ENCODE results near the gene PPP2R3C.
"Not testable (repeated sequence)": the region's sequence is repeated elsewhere in the genome, so short reads cannot be mapped to it uniquely, and the experiment has no call there.

PPP2R3C gene

DNA sequence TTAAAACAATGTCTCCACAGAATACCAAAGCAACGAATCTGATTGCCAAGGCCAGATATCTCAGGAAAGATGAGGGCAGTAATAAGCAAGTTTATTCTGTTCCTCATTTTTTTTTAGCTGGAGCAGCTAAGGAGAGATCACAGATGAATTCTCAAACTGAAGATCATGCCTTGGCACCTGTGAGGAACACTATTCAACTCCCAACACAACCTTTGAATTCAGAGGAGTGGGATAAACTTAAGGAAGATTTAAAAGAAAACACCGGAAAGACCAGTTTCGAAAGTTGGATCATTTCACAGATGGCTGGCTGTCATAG is 1.6 kb upstream of the PPP2R3C start:
- no peak for DNase-seq

DNA sequence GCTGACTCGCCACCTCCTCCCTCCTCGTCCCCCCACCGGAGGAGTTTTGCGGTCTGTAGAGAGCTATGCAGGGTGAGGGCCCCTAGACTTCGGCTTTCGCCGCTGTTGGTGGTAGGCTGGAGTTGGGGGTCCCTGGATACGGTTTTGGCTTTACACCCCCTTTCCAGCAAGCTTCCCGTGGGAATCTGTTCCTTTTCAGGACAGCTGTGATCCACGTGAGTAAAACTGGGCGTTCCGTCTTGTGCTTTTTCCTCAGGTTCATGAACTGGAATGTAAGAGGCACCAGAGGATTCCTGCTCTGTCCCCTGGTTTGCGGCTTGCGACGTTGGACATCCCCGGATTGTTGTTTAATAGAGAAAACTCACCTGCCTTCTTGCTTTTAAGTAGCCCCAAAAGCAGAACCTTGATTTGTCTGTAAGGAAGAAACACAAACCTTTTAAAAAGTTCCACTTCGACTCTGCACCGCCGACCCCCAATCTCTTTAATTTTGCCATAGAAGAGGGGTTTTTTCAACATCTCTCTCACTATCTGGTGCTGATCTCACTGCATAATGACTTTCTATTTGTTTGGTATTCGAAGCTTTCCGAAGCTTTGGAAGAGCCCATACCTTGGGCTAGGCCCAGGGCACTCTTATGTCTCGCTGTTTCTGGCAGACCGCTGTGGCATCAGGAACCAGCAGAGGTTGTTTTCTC is 1.1 kb upstream of the PPP2R3C start:
- peak; percentile 44 for DNase-seq

DNA sequence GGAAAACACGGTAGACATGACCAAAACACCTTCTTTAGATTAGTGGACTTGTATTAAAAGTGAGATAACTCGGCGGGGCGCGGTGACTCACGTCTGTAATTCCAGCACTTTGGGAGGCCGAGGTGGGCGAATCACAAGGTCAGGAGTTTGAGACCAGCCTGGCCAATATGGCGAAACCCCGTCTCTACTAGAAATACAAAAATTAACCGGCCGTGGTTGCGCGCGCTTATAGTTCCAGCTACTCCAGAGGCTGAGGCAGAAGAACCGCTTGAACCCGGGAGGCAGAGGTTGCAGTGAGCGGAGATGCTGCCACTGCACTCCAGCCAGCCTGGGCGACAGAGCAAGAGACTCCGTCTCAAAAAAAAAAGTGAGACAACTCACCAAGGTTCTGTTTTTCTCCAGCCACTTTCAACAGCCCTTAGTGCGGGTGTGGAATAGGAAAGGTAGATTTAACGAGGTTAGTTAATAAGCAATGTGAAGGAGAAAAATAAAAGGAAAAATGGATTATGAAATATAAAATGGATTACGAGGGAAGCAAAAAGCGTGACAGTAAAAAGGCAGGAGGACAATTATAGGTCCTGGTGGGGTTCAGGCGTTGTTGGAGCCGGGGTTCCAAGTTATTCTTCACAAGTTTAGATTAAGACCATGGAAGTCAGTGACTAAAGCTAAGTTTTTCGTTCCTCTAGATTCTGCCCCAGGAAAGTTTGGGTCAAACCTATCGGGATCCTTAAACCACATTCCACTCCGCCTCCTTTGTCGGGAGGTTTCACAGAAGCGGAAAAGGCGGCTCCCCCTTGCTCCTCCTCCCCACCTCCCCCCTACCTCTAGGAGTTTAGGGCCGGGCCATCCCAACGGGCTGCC is 534 bp downstream of the PPP2R3C start:
- DNase-seq = no peak

DNA sequence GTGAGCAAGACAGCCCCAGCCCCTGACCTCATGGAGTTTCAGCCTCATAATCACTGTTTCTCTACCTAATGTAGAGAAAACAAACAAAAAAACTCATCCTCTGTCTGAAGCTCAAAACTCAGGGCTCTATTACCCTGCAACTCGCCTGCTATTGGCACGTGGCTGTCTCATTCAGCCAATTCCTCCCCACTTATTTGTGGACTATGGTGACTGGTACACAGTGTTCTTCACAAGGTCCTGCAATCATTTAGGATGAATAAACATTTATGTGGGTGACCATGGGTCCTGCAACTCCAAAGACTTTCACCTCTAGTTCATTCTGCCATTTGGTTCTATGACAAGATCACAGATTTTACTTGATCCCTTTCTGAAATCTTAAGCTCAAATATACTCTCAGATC is 4.7 kb downstream of the PPP2R3C start:
- no peak for DNase-seq

DNA sequence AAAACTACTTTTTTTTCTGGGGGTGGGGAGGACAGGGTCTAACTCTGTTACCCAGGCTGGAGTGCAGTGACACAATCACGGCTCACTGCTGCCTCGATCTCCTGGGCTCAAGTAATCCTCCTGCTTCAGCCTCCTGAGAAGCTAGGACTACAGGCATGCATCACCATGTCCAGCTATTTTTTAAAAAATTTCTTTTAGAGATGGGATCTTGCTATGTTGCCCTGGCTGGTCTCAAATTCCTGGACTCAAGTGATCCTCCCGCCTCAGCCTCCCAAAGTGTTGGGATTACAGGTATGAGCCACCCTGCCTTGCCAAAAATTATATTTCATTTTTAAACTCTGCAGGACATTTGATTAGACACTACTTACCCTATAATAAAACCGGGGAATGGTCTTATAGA is 5.5 kb downstream of the PPP2R3C start:
- no peak for DNase-seq

DNA sequence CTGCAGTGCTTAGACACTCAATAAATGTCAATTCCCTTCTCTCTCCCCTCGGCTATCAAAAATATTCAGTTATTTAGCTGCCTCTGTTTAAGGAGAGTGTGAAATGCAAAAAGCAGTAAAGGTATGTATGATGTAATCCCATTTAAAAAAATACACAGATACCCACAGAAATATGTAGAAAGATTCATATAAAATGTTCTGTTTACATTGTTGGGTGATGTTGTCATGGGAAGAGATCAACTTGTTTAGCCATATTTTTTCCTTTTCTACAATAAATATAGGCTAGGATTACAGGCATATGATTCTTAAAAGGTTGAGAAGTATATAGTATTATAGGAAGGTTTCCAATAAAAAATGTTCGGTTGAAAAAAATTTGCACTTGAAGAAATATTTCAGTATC is 7.8 kb downstream of the PPP2R3C start:
- no peak for DNase-seq

DNA sequence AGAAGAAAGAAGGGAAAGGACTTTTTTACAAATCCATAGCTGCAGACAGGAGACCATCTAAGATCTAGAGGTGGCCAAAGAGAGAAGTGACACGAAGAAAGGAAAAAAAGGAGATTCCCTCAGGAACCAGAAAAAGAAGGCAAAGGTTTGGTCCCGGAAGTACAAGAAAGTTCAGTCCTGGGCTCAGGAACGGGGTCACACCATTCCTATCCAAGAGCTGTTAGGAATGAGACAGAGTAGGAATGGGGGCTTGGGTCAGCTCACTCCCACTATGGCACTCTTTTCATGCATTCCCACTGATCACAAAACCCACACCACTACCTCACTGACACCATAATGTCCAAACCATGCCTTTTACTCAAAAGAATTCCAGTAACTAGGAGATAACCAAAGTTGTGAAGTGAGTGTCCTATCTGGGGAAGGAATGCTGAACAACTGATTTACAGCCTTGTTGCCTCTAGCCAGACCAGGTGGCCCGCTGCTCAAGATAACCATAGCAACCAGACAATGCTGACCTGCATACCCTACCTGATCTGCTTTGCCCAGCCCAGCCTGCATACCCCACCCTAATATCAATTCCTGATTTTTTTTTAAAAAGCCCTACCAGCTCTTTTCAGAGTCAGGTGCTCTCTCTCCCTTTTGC is 8.4 kb downstream of the PPP2R3C start:
- DNase-seq = no peak

DNA sequence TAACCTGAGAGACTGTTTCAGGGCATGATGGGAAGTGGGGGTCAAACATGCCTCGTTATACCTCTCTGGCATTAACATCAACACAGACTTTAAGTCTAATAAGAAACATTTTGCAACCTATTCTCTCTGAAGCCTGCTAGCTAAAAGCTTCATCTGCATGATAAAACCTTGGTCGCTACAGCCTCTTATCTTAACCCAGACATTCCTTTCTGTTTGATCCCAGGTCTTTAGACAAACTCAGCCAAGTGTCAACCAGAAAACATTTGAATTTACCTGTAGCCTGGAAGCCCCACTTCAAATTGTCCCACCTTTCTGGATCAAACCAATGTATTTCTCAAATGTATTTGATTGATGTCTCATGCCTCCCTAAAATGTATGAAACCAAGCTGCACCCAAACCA is 9.1 kb downstream of the PPP2R3C start:
- DNase-seq = no peak

DNA sequence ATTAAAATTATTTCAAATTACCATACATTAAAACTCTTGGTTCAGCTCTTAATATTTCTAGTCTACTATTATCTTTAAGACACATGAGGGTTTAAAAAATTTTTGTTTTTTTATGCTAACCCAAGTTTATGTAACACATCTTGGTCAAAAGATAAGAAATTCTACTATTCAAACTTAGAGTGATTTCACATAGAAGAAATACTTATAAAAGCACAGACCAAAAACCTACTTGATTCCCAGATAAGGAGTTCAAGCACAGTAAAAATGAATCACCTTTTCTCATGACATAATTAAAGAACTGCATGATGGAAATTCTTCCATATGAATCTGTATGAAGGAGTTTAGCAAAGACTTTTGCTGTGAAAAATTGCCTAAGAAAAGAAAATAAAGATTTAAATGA is 13.9 kb downstream of the PPP2R3C start:
- DNase-seq = no peak

DNA sequence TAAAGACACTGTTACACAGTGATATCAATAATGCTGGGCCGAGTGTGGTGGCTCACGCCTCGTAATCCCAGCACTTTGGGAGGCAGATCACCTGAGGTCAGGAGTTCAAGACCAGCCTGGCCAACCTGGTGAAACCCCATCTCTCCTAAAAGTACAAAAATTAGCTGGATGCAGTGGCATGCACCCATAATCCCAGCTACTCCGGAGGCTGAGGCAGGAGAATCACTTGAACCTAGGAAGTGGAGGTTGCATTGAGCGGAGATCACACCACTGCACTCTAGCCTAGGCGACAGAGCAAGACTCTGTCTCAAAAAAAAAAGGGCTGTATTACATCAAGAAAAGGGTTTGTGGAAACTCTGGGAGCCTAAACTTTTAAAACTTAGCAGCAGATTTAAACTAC is 27.1 kb downstream of the PPP2R3C start:
- DNase-seq = not testable (repeated sequence)

DNA sequence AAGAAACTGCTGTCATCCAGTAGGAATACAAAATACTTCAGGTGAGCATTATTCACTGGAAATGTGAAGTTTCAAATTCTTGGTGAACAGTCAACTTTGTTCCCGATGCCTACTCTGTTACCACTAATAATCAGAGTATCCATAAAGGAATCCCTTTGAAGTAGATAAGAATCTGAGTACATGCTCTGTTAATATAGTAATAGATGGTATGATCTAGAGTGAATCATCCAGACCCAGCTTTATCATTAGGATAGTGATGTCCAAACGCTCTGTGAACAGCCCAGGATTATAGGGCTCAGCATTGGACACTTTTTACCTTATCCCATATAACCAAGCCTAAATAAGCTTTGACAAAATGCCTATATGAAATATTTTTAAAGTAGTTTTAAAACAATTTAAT is 33.3 kb downstream of the PPP2R3C start:
- DNase-seq = no peak

DNA sequence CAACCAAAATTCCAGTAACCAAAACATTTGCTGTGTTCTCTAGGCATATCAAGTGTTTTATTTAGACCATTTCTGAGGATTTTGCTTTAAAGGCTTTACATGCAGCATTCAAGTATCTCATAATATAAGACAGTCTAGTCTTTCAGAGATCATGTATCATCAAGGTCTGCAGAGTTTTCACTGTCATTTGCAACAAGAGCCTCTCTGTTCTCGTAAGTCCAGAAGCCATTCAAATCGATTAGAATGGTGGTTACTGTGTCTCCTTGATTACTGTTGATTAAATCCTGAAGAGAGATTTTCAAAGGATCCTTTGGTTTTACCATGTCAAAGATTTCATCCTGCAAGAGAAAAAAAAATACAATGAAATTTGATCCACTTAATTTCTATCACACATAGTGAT is 36.3 kb downstream of the PPP2R3C start:
- no peak for DNase-seq

DNA sequence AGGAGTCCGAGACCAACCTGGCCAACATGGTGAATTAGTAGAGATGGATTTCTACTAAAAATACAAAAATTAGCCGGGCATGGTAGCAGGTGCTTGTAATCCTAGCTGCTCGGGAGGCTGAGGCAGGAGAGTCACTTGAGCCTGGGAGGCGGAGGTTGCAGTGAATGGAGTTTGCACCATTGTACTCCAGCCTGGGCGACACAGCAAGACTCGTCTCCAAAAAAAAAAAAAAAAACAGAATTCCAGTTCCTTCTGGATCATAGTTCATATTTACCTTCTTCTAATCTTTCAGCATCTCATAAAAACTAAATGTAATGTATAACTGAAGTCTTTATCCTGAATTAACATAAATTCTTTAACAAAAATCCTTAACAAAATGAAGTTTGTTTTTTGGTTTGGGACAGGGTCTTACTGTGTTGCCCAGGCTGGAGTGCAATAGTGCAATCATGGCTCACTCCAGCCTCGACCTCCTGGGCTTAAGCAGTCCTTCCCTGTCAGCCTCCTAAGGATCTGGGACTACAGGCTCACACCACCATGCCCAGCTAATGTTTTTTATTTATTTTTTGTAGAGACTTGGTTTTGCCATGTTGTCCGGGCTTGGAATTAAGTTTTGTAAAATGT is 38.1 kb downstream of the PPP2R3C start:
- DNase-seq = no peak

DNA sequence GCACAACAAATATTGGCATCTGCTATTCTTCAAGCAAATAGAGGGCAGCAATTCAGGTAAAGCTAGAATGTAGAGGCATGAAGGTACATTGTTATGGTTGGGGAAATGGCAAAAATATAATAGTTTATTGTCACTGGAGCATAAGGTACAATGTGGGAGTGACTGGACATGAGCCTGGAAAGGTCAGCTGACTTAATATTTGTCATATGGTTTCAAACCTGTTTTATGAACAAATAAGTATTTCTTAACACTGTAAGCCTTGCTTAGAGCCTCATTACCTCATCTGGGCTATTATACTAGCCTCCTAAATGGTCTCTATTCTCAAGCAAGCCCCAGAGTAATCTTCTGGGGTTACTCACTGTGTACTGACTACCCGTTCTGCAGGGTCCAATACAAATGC is 42.0 kb downstream of the PPP2R3C start:
- no peak for DNase-seq

DNA sequence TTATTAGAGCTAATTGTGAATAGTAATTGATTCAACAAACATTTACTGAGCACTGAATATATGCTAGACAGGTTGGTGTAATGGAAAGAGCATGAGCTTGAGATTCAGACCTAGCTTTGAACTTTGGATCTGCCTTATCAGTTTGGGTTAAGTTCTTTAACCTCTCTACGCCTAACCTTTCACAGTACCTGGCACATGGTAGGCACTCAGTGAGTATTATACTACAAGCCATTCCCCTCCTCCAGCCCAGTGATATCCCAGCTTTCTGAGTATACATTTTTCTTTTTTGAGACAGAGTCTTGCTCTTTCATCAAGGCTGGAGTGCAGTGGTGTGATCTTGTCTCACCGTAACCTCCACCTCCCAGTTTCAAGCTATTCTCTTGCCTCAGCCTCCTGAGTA is 43.7 kb downstream of the PPP2R3C start:
- DNase-seq = no peak

DNA sequence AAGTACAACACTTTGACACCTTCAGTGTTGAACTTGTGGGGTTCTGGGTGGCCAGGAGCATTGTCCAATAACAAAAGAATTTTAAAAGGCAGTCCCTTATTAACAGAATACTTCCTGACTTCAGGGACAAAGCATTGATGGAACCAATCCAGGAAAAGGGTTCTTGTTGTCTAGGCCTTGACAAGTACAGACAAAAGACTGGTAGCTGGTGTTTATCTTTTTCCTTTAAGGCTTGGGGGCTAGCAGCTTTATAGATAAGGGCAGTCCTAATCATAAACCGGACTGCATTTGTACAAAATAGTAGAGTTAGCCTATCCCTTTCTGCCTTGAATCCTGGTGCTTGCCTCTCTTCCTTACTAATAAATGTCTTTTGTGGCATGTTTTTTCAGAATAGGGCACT is 48.3 kb downstream of the PPP2R3C start:
- DNase-seq = no peak

DNA sequence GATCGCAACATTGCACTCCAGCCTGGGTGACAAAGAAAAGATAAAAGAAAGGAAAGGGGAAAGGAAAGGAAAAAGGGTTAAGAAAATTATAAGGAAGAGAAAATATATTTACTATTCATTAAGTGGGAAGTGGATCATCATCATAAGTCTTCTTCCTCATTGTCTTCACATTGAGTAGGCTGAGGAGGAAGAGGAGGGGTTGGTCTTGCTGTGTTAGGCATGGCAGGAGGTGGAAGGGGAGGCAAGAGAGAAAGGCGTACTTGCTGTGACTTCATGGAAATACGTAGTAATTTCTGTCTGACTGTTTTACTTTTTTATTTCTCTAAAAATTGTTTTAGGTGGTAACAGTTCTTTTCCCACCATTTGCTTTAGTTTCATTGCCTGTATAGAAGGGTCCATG is 49.6 kb downstream of the PPP2R3C start:
- DNase-seq = no peak

DNA sequence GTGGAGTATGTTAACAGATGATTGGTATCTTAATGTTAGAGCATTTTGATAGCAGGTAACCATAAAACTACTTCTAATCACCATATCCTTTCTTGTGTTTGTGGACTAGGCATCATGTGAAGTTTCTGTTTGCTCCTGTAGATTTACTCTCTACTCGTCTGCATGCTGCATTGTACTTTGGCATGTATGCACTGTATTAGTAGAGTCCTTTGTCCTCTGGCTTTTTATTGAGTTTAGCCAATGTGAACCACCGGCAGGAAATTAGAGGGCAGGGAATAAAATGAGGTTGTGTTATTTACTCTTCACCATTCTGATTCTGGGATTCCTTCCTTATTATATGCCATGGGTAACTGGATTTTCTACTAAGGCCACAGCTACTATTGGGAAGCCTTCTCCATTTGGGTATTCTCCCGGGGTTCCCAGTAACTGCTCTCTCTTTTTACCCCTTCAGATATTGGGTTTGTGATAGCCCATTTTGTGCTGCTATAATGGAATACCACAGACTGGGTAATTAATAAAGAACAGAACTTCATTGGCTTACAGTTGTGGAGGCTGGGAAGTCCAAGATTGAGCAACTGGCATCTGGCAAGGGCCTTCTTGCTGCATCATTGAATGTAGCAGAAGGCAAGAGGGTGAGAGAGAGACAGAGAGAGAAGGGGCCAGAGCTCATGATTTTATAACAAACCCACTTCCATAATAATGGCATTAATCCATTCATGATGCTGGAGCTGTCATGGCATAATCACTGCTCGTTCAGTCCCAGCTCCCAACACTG is 53.4 kb downstream of the PPP2R3C start:
- no peak for DNase-seq

DNA sequence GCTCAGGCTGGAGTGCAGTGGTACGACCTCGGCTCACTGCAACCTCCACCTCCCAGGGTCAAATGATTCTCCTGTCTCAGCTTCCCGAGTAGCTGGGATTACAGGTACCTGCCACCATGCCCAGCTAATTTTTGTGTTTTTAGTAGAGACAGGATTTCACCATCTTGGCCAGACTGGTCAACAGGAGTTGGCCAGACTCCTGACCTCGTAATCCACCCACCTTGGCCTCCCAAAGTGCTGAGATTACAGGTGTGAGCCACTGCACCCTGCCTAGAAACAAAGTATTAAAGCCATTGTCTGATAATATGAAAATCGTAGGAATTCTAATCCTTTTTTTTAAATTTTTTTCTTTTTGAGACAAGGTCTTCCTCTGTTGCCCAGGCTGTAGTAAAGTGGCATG is 56.1 kb downstream of the PPP2R3C start:
- DNase-seq = not testable (repeated sequence)

DNA sequence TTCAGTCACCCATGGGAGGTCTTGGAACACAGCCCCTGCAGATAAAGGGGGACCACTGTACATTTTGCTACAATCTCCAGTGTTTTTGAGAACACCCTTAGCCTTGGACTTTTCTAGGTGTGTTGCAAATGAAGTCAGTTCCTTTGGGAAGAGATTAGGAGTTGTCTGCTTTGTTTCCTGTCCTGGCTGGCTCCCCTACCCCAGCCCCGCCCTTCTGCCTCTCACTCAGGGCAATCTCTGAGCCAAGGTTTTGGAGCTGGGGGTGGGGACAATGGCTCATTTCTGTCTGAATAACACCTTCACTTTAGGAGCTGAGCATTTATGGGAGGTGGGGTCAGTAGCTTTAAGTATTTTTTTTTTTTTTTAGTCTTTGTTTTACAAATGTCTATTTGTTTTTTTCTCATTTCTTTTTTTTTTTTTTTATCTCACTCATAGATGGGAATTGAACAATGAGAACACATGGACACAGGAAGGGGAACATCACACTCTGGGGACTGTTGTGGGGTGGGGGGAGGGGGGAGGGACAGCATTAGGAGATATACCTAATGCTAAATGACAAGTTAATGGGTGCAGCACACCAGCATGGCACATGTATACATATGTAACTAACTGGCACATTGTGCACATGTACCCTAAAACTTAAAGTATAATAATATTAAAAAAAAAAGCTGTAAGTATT is 60.5 kb downstream of the PPP2R3C start:
- DNase-seq = not testable (repeated sequence)

DNA sequence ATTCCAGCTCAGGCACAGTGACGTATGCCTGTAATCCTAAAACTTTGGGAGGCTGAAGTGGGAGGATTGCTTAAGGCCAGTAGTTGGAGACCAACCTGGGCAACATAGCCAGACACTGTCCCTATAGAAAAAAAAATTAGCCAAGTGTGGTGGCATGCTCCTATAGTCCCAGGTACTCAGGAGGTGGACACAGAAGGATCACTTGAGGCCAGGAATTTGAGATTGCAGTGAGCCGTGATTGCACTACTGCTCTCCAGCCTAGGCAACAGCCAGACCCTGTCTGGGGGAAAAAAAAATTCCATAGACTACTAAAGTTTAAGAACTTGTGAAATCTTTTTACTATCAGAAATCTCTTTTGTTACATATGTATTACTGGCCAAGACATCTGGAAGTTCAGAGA is 69.2 kb downstream of the PPP2R3C start:
- DNase-seq = no peak

DNA sequence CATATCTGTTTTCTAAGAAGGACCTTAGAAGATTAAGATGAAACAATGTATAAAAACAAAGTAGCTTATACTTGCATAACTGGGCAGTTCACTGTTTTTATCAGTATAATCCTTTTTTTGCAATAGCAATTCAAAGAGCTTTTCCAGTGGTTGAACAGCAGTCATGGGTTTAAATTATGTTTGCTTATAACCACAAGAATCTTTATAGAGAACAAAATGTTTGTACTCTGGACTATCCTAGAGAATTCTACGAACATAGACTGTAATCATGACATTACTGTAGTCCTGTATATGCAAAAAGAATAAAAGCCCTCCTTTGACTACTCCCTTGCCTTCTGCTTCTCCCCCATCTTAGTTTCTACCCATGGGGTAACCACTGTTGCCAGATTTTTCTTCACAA is 70.0 kb downstream of the PPP2R3C start:
- DNase-seq = no peak
